Measurements from ENCODE around the gene XPNPEP1. TPM values are rescaled to one million over a fixed set of nuclear protein-coding genes. Genes with fewer than 3 reads are reported as not detected.

The XPNPEP1 gene
- total and polyA plus RNA-seq, 2 of the 4 experiments (the other 2 are of a cell fraction): 164 to 311 TPM

DNA sequence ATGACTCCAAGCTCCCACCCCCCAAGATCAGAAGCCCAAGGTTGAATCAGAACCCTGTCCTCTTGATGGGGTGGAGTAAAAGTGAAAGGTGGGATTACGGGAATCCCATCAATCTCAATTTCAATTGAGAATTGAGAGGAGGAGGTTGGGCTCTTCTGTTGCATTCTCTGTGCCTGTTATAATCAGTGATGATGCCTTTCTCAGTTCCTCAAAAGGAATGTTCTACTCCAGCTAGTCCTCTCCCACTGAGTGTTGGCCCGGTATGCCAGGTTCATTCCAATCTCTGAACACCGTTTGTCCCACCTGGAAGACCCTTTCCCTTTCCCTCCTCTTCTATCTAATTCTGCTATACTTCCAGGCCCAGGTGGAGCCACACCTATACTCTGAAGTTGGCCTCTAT is 17.2 kb upstream of the XPNPEP1 start:
- no TSS peak for BruUV-seq (replicated peaks)
- H2AFZ ChIP-seq (replicated peaks; ENCODE audit: low read length, poor library complexity): no peak overlapping the region
- H3K14ac ChIP-seq (replicated peaks; ENCODE audit: low read depth, low read length): no peak overlapping the region
- intact Hi-C loops (cut with micrococcal nuclease) (no loop called here), in situ Hi-C loops (cut with MboI; ENCODE audit: low sequenced_read_pairs) (no loop called here), dilution Hi-C loops (cut with HindIII; ENCODE audit: low sequenced_read_pairs, unreplicated experiment) (no loop called here)
- ATAC-seq (ENCODE audit: low read depth): no peak
- no peak overlapping the region for H3K56ac ChIP-seq (ENCODE audit: extremely low read depth, insufficient read depth, low read length)
- no peaks in the 10 kb centered on the region for H3K27me3 ChIP-seq (ENCODE audit: control insufficient read depth, insufficient read depth, low read length)
- H4K91ac ChIP-seq (ENCODE audit: insufficient read depth, low read depth, low read length): no peak overlapping the region
- ChIA-PET CTCF (no interaction called here), POLR2A (ENCODE audit: unreplicated experiment) (no interaction called here)
- no peak overlapping the region for H3K9ac ChIP-seq (ENCODE audit: low read depth, low read length)
- no peak overlapping the region for H3K23ac ChIP-seq (ENCODE audit: low read depth, low read length)
- no peak overlapping the region for H2AK9ac ChIP-seq (replicated peaks; ENCODE audit: low read depth, low read length, poor library complexity)
- no peak overlapping the region for H4K8ac ChIP-seq (ENCODE audit: low read depth in 2 of 2, low read length in 2 of 2)
- DNase-seq: no peak
- no peak overlapping the region for H3K27ac ChIP-seq (ENCODE audit: insufficient read depth, low read length)
- no peaks in the 10 kb centered on the region for H4K20me1 ChIP-seq (ENCODE audit: insufficient read depth, low read length)
- H4K5ac ChIP-seq (ENCODE audit: low read depth, low read length): no peak overlapping the region
- no peak overlapping the region for H2BK15ac ChIP-seq (ENCODE audit: low read depth, low read length)
- no peak for TF ChIP-seq BHLHE40 (IDR thresholded peaks at IDR 0.05; ENCODE audit: low read depth, low read length)
- TF ChIP-seq, protein P1, sequence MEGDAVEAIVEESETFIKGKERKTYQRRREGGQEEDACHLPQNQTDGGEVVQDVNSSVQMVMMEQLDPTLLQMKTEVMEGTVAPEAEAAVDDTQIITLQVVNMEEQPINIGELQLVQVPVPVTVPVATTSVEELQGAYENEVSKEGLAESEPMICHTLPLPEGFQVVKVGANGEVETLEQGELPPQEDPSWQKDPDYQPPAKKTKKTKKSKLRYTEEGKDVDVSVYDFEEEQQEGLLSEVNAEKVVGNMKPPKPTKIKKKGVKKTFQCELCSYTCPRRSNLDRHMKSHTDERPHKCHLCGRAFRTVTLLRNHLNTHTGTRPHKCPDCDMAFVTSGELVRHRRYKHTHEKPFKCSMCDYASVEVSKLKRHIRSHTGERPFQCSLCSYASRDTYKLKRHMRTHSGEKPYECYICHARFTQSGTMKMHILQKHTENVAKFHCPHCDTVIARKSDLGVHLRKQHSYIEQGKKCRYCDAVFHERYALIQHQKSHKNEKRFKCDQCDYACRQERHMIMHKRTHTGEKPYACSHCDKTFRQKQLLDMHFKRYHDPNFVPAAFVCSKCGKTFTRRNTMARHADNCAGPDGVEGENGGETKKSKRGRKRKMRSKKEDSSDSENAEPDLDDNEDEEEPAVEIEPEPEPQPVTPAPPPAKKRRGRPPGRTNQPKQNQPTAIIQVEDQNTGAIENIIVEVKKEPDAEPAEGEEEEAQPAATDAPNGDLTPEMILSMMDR (conservative IDR thresholded peaks at IDR 0.05; ENCODE audit: low read depth, low read length): no peak
- TF ChIP-seq, protein P2, sequence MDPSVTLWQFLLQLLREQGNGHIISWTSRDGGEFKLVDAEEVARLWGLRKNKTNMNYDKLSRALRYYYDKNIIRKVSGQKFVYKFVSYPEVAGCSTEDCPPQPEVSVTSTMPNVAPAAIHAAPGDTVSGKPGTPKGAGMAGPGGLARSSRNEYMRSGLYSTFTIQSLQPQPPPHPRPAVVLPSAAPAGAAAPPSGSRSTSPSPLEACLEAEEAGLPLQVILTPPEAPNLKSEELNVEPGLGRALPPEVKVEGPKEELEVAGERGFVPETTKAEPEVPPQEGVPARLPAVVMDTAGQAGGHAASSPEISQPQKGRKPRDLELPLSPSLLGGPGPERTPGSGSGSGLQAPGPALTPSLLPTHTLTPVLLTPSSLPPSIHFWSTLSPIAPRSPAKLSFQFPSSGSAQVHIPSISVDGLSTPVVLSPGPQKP (IDR thresholded peaks at IDR 0.05; ENCODE audit: borderline replicate concordance, low read depth, low read length): no peak
- TF ChIP-seq SMC3 (IDR thresholded peaks at IDR 0.05; ENCODE audit: low read depth, low read length): no peak
- TF ChIP-seq MAFK (IDR thresholded peaks at IDR 0.05; ENCODE audit: low read depth, low read length): no peak
- TF ChIP-seq CHD1 (IDR thresholded peaks at IDR 0.05; ENCODE audit: low read depth, low read length): no peak
- no peak for TF ChIP-seq CEBPB (IDR thresholded peaks at IDR 0.05; ENCODE audit: low read depth, low read length)
- TF ChIP-seq, protein P3, sequence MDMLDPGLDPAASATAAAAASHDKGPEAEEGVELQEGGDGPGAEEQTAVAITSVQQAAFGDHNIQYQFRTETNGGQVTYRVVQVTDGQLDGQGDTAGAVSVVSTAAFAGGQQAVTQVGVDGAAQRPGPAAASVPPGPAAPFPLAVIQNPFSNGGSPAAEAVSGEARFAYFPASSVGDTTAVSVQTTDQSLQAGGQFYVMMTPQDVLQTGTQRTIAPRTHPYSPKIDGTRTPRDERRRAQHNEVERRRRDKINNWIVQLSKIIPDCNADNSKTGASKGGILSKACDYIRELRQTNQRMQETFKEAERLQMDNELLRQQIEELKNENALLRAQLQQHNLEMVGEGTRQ (IDR thresholded peaks at IDR 0.05; ENCODE audit: low read depth, low read length): no peak
- no peaks in the 10 kb centered on the region for H3K36me3 ChIP-seq (ENCODE audit: control insufficient read depth, insufficient read depth, low read length)
- no peaks in the 10 kb centered on the region for H3K79me1 ChIP-seq (ENCODE audit: low read depth in 1 of 2, low read length in 2 of 2)
- no peaks in the 10 kb centered on the region for H3K4me1 ChIP-seq (ENCODE audit: control insufficient read depth, insufficient read depth, low read length)
- WGBS, 2 experiments (ENCODE audit: extremely low coverage in 2 of 2, insufficient read length in 1 of 2): 80% methylated on average over 1 of the region's 3 CpGs; no CpG with 5 or more reads in 1 of the 2 experiments
- no peak overlapping the region for H3K4me2 ChIP-seq (ENCODE audit: low read depth, low read length)
- no peaks in the 10 kb centered on the region for H3K9me1 ChIP-seq (ENCODE audit: insufficient read depth, low read length)
- H3K4me3 ChIP-seq (ENCODE audit: insufficient read depth, low read depth, low read length): no peak overlapping the region
- H2BK120ac ChIP-seq (ENCODE audit: low read depth, low read length): no peak overlapping the region
- no peak overlapping the region for H3K4ac ChIP-seq (ENCODE audit: low read depth, low read length)
- no peak overlapping the region for H2BK5ac ChIP-seq (ENCODE audit: low read depth, low read length, poor library complexity, severe bottlenecking)
- H2AK5ac ChIP-seq (ENCODE audit: low read depth, low read length): no peak overlapping the region
- no peak overlapping the region for H3K18ac ChIP-seq (ENCODE audit: low read depth, low read length)
- H3K9me3 ChIP-seq (ENCODE audit: control insufficient read depth, insufficient read depth, low read length): no peaks in the 10 kb centered on the region
- H2BK20ac ChIP-seq (ENCODE audit: low read depth, low read length): no peak overlapping the region

Data from IMR-90 (cell line).